ENCODE results near the gene PFN3.

The PFN3 gene

DNA sequence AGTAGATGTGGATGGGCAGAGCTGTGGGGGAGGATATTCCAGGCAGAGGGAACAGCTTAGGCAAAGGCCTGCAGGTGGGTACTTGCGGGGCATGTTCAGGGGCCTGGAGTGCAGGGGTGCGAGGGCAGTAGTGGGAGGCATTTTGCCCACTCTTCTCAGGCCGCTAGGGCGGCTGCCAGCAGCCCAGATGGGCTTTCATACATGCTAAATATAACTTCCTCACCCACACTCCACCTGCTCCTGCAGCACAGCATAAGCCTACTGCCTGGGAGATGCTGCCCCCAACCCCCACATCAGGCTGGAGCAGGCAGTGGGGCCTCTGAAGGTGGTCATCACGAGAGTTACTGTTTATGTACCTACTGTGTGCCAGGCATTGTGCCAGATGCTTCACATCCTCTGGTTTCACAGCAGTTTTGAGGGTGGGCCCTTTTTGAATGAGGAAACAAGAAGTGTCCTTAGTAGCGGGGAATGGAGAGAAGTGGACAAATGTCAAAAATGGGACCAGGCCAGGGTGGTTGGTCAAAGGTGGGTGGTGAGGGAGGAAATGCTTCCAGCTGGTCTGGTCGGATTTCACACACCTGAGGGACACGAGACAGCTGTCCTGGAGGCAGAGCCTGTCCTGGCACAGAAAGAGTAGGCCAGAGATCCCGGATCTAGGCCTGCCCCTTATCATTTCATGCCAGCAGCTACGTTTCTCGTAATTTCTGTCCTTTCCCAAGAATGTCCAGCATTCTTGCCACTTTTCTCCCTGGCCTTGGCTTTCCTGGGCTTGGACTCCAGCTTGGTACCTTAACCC lies 30.6 kb downstream of the PFN3 start:
- in situ Hi-C loops (cut with MboI; ENCODE audit: low sequenced_read_pairs, unreplicated experiment), result no loop called here
- DNase-seq (ENCODE audit: low spot score), result no peak
- TF ChIP-seq CTCF (IDR thresholded peaks at IDR 0.05; ENCODE audit: borderline replicate concordance, control extremely low read depth, extremely low read depth, insufficient read depth, missing control alignments), result no peak

GRCh38 chr5:177368869-177369644 lies 31.4 kb downstream of the PFN3 start:
- in situ Hi-C loops (cut with MboI; ENCODE audit: low sequenced_read_pairs, unreplicated experiment), result no loop called here
- TF ChIP-seq CTCF (IDR thresholded peaks at IDR 0.05; ENCODE audit: borderline replicate concordance, control extremely low read depth, extremely low read depth, insufficient read depth, missing control alignments), result peak; percentile 65
- DNase-seq (ENCODE audit: low spot score), result peak; percentile 68

DNA sequence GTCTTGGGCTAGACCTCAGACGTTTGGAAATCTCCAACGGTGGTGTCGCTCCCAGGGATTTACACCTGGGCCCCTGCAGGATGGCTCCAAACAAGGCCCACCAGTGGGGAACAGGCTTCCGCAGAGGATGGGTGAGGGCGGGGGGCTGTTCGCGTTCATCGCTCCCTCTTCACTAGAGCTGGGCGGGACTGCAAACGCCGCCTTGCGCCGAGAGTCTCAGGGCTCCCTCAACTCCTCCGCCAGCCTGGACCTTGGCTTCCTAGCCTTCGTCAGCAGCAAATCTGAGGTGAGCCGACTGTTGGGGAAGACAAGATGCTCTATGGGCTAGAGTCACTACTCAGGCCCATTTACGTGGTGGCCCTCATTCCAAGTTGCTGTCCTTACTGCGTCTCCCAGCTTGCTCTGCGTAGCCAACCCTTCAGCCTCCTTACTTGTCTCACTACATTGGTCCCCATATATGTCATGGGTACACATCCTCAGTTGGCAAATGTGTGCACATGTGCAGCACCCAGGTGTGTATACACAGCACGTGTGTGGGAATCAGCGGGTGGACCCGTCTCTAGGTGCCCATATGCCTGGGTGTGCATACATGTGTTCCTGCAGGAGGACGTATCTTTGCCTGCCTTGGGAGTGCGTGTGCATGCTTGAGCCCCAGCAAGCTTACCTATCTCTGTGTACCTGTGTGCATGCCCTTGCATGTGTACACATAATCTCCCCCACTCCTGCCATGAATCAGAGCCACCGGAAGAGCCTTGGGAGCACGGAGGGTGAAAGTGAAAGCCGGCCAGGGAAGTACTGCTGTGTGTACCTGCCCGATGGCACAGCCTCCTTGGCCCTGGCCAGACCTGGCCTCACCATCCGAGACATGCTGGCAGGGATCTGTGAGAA lies 32.2 kb downstream of the PFN3 start:
- in situ Hi-C loops (cut with MboI; ENCODE audit: low sequenced_read_pairs, unreplicated experiment), result no loop called here
- no peak for DNase-seq (ENCODE audit: low spot score)
- TF ChIP-seq CTCF (IDR thresholded peaks at IDR 0.05; ENCODE audit: borderline replicate concordance, control extremely low read depth, extremely low read depth, insufficient read depth, missing control alignments), result no peak

DNA sequence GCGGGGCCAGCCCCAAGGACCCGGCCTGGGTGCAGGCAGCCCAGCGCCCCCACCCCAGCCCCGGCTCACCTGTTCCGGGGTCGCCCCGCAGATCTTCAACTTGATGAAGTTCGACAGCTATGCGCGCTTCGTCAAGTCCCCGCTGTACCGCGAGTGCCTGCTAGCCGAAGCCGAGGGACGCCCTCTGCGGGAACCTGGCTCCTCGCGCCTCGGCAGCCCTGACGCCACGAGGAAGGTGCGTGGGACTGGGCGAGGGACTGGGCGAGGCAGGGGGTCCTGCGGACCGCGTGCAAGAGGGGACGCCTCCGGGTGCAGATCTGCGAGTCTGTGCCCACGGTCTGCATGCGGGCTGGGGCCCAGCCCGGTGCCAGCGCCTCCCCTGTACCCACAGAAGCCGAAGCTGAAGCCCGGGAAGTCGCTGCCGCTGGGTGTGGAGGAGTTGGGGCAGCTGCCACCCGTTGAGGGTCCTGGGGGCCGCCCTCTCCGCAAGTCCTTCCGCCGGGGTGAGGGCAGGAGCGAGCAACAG lies 33.1 kb downstream of the PFN3 start:
- in situ Hi-C loops (cut with MboI; ENCODE audit: low sequenced_read_pairs, unreplicated experiment), result no loop called here
- no peak for TF ChIP-seq CTCF (IDR thresholded peaks at IDR 0.05; ENCODE audit: borderline replicate concordance, control extremely low read depth, extremely low read depth, insufficient read depth, missing control alignments)
- DNase-seq (ENCODE audit: low spot score), result no peak

- in situ Hi-C loops (cut with MboI; ENCODE audit: low sequenced_read_pairs, unreplicated experiment), result no loop called here
- TF ChIP-seq CTCF (IDR thresholded peaks at IDR 0.05; ENCODE audit: borderline replicate concordance, control extremely low read depth, extremely low read depth, insufficient read depth, missing control alignments), result no peak
- no peak for DNase-seq (ENCODE audit: low spot score)
Observed at GRCh38 chr5:177366528-177367322, 33.7 kb downstream of the PFN3 start.
